Endothelial cell of umbilical vein (primary cell): Measurements from ENCODE around the gene PM20D2.

Experiments
- EZH2 ChIP-seq: IDR thresholded peaks from 2 replicates; pipeline ENCODE4 v1.6.1; 2012; ENCODE audit warnings: borderline replicate concordance, low read depth, mild to moderate bottlenecking, moderate library complexity, low read length, inconsistent platforms; ENCODE audit not compliant: severe bottlenecking
- JUN ChIP-seq: IDR thresholded peaks from 2 replicates; pipeline ENCODE4 v1.6.1; 2011; ENCODE audit warnings: borderline replicate concordance, low read depth; ENCODE audit not compliant: insufficient read length, insufficient read depth
- POLR2A ChIP-seq: IDR thresholded peaks from 2 replicates; pipeline ENCODE4 v1.6.1; 2012; ENCODE audit warnings: low read depth, mild to moderate bottlenecking, control low read depth, low read length
- POLR2AphosphoS5 ChIP-seq: IDR thresholded peaks from 2 replicates; pipeline ENCODE4 v1.6.1; 2012; ENCODE audit warnings: low read depth, mild to moderate bottlenecking, control low read depth, low read length, moderate library complexity; ENCODE audit not compliant: insufficient read depth
- TF ChIP-seq, protein P1 (sequence below), 2 donors: IDR thresholded peaks; 1 replicate in 1 of 2; 2 replicates in 1 of 2; pipeline ENCODE4 v1.5.1; 2011; ENCODE audit warnings: low read length in 2 of 2, mild to moderate bottlenecking in 2 of 2, moderate library complexity in 2 of 2, control low read depth in 1 of 2, inconsistent platforms in 1 of 2, low read depth in 1 of 2; ENCODE audit not compliant: insufficient read depth in 1 of 2; ENCODE audit errors: extremely low read depth in 1 of 2
- TF ChIP-seq, protein P2 (sequence below): IDR thresholded peaks from 2 replicates; pipeline ENCODE4 v1.6.1; 2011; ENCODE audit not compliant: insufficient read depth, insufficient read length

DNA sequence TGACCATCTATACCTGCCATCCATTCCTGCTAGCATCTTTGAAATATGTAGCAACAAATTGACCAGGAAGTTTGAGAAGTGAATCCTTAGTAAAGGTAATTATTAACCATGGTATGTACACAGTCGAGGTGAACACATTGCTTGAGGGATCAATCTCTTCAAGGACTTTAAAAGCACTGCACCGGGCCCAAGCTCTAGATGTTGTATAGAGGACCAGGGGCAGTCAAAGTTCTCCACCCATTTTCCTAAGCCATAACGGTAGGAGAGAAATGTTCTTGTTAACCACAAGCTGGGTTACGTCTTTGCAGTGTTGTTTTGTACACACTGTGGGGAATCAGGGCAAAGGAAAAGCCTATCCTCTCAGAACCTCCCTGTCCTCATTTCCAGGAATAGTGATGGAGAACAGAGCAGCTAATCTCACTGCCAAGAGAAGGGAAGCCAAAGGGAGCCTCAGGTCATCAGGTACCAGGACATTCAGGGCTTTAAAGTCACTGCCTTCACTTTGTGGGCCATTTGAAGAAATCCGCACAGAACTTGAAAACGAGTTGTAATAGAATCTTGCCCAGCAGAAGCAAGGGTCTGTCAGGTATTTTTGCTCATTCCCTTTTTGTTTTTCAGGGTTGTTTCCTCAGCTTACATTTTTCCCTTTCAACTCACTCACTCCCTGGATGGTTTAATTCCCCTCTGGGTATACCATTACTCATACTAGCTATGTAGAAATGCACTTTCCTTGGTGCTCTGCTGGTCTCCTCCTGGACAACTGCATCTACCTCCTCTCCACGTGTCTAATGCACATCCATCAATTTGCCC is 5.3 kb upstream of the PM20D2 start:
- TF ChIP-seq POLR2AphosphoS5 (no peak), JUN (no peak), POLR2A (no peak), EZH2 (no peak)
- TF ChIP-seq, protein P1, sequence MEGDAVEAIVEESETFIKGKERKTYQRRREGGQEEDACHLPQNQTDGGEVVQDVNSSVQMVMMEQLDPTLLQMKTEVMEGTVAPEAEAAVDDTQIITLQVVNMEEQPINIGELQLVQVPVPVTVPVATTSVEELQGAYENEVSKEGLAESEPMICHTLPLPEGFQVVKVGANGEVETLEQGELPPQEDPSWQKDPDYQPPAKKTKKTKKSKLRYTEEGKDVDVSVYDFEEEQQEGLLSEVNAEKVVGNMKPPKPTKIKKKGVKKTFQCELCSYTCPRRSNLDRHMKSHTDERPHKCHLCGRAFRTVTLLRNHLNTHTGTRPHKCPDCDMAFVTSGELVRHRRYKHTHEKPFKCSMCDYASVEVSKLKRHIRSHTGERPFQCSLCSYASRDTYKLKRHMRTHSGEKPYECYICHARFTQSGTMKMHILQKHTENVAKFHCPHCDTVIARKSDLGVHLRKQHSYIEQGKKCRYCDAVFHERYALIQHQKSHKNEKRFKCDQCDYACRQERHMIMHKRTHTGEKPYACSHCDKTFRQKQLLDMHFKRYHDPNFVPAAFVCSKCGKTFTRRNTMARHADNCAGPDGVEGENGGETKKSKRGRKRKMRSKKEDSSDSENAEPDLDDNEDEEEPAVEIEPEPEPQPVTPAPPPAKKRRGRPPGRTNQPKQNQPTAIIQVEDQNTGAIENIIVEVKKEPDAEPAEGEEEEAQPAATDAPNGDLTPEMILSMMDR (IDR thresholded peaks at IDR 0.05; ENCODE audit: extremely low read depth in 1 of 2, insufficient read depth in 1 of 2, low read depth in 1 of 2, low read length in 2 of 2), result no peak
- TF ChIP-seq, protein P2, sequence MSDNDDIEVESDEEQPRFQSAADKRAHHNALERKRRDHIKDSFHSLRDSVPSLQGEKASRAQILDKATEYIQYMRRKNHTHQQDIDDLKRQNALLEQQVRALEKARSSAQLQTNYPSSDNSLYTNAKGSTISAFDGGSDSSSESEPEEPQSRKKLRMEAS, result no peak
